ENCODE measurements around the gene IER3IP1.
"Not testable (repeated sequence)": the region's sequence is repeated elsewhere in the genome, so short reads cannot be mapped to it uniquely, and the experiment has no call there.

IER3IP1 gene

DNA sequence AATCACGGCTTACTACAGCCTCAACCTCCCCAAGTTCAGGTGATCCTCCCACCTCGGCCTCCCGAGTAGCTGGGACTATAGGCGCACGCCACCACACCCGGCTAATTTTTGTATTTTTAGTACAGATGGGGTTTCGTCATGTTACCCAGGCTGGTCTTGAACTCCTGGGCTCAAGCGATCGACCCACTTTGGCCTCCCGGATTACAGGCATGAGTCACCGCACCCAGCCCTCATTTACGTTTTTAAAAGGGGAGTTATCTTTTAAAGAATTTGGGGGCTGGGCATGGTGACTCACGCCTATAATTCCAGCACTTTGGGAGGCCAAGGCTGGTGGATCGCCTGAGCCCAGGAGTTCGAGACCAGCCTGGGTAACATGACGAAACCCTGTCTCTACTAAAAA lies 17.8 kb downstream of the IER3IP1 start:
- not testable (repeated sequence) for DNase-seq

- no peak for DNase-seq
Measured at GRCh38 chr18:47151439-47151838, 24.7 kb downstream of the IER3IP1 start.

- peak in 1 of 2 experiments; percentile 42 for DNase-seq
Measured at GRCh38 chr18:47150824-47151366, 25.3 kb downstream of the IER3IP1 start.

GRCh38 chr18:47150029-47150823 lies 25.9 kb downstream of the IER3IP1 start, which contains the start of gene HDHD2:
HDHD2 (minus strand) TSS chr18:47150500; CDS start chr18:47136439, 14,061 bp downstream.
- DNase-seq: peak; percentile 87 to 91

- peak; percentile 24 to 26 for DNase-seq
Measured at GRCh38 chr18:47149457-47150028, 26.6 kb downstream of the IER3IP1 start.

- DNase-seq: no peak
Measured at GRCh38 chr18:47146206-47146605, 30.0 kb downstream of the IER3IP1 start.

DNA sequence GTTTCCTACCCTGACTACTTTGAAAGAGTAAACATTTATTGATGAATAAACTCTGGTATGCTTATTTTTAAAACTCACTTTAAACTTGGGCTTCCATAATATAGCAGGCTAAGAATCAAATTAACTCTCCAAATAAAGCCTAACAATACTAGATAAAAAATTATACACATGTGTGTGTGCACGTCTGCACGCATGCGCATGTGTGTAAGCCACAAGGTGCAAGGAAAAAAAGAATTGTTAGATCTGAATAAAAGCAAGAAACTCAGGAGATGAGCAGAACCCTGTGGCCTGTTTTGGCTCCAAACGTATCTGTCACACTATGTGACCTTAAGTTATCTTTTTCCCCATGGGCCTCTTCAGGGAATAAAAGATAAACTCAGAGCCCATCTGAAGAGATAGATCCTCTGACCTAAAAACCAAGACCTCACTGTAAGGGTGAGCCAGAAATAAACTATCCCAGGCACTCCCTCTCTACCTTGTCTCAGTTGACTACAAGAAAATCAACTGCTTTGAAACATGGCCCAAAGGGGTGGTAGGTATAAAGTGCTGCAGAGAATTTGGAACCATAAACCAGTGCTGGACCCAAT lies 32.2 kb downstream of the IER3IP1 start:
- no peak for DNase-seq

- no peak for DNase-seq
Measured at GRCh38 chr18:47143153-47143552, 33.0 kb downstream of the IER3IP1 start.

DNA sequence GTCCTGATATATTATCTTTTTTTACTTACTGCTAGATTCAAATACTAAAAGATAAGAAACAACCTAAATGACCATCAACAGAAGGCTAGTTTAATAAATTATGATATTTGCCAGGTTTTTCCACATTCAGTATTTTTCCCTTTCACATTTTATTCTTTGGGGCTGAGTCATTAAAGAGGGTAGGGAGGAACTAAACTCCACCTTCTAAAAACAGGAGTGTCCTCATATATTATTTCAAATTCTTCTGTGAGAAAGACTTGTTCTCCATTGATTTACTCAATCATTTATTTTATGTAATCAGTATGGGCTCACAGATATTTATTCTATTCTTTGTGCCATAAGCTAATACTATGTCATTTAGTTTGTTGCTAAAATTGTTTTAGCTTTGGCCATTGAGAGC lies 34.9 kb downstream of the IER3IP1 start:
- no peak for DNase-seq

- no peak for DNase-seq
Measured at GRCh38 chr18:47121146-47121545, 55.0 kb downstream of the IER3IP1 start.

DNA sequence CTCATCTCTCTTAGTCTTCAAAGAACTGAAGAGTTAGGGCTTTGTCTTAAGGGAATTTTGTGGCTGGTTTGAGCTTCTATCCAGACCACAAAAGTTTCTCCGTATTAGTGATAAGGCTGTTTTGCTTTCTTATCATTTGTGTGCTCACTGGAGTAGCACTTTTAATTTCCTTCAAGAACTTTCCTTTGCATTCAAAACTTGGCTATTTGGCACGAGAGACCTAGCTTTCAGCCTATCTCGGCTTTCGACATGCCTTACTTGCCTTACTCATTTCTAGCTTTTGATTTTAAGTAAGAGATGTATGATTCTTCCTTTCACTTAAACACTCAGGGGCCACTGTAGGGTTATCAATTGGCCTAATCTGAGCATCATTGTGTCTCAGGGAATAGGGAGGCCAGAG lies 55.7 kb downstream of the IER3IP1 start:
- DNase-seq: peak in 1 of 2 experiments; percentile 35

DNA sequence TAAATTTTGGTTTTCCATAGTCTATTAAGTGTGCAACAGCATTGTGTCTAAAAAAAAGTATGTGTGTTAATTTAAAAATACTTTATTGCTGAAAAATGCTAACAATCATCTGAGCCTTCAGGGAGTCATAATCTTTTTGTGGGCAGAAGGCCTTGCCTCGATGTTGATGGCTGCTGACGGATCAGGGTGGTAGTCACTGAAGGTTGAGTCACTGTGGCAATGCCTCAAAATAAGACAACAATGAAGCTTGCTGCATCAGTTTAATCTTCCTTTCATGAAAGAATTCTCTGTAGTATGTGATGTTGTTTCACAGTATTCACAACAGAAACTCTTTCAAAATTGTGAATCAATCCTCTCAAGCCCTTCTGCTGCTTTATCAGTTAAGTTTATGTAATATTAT lies 57.2 kb downstream of the IER3IP1 start:
- DNase-seq: no peak

GRCh38 chr18:47115205-47115604 lies 61.0 kb downstream of the IER3IP1 start:
- no peak for DNase-seq

DNA sequence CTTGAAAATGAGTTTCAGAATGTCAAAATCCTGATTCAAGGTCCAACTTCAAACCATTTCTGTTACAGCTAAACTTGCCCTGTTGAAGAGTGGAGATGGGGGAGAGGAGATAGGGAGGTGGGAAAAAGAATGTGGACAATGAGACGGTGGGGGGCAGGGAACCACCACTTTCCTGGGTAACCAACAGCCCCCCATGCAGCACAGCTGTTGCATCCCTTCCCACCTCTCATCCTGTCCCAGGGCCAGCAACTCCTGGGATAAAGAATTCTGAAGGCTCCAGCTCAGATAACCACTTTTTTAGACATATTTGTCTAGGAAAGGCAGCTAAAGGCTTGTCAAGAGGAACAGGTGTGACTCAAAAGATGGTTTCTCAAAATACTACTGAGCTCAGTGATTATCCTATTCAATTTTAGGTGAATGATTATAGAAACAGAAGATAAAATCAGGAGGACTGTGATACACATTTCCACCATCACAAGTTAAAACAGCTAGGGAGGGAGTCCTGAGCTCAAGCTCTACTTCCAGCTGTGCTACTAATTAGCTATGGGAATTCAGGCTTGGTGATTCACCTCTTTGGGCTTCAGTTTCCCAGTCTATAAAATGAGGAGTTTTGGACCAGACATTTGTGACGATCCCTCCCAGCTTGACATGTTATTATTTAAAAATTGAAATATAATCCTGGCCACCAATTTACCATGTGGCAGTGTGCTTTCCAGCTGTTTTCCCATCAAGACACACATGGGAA lies 62.2 kb downstream of the IER3IP1 start:
- DNase-seq: no peak

DNA sequence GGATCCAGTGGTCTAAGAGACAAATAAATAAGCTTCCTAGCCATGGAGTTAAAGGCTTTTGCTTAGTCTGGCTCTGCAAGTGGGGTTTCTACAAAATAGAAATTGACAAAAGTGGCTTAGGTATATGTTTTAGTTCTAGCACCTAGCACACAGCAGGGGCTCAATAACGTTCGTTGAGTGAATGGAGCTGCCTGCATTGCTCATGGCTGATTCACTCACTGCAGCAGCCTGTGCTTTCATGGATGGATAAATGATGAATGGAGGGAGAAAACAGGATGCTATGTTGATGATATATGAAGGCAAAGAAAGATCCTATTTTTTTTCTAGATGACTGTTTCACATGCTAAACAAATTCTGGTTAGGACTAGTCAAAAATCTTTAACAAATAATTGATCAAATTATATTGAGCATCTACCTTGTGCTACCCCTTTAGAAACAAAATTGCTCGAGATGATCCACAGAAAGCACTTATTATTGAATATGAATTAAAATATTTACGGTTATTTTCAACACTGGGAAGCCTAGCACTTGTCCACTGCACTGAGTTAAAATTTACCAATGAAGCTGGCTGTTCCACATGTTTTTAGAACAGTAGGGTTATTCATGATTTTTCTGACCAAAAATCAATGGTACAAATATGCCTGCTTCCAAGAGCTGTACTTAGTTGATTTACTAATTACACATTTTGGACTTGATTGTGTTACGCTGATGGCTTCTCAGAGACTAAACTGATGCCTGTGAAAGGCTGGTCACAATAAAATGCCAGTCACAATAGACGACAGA lies 65.5 kb downstream of the IER3IP1 start:
- no peak for DNase-seq

DNA sequence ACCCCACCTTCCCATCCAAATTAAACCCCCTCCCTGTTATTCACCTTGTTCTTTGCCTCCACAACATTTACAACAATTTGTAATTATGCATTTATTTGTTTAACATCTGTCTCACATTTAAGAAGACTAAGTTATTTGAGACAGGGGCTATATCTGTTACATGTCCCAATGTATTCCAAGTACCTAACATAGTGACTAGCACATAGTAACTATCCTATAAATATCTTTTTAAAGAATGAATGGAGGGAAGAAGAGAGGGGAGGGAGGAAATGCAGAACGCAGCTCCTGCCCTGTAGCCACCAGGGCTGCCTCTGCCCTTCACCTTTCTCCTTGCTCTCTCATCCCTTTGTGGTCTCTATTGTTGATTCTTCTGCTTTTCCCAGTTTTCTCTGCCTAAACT lies 66.4 kb downstream of the IER3IP1 start:
- DNase-seq: no peak

DNA sequence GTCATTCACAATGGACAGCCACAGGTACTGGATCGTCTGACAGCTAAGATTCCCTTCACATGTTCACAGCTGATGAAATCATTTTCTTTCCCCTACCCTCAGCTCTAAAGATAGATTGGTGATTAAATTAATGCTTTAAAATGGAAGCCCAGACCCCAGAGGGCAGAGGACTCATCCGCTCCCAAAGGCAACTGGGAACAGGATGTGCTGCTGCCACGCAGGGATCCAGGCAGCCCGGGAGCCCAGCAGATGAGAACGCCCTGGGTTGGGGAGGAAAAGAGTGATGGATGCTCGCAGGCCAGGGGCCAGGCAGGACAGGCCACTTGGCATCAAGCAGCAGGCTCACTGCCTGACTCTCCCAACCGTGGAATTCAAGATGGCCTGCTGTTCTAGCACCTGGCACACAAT lies 67.2 kb downstream of the IER3IP1 start:
- no peak for DNase-seq

- DNase-seq: no peak
Measured at GRCh38 chr18:47108373-47108772, 67.8 kb downstream of the IER3IP1 start.
